Muscle of back (tissue), 13 donors: ENCODE data around the gene PLGRKT. TPM values are rescaled to one million over a fixed set of nuclear protein-coding genes. Genes with fewer than 3 reads are reported as not detected.
"Not testable (repeated sequence)": the region's sequence is repeated elsewhere in the genome, so short reads cannot be mapped to it uniquely, and the experiment has no call there.

ENCODE experiments used
- DNase-seq, 3 donors: peaks; one replicate each; pipeline versions ENCODE4 v3.0.0 to v3.0.0-alpha.2; 2013
- long read RNA-seq, 9 donors: transcript quantifications; one replicate each; lab custom pipeline, GENCODE V29; 2026
- polyA plus RNA-seq, 10 donors: library from polyadenylated mRNA; unstranded; fragments of 120-200 nt; gene quantifications; one replicate each; pipeline ENCODE4 v1.2.1, GENCODE V29; 2013; ENCODE audit not compliant: insufficient read length in 10 of 10

The PLGRKT gene
- 10 to 100 TPM; 26.3 to 35.3 (median 33.2) TPM for polyA plus RNA-seq
- long read RNA-seq, donor 1, transcript PLGRKT-201 (6 exons, 932 nt): major isoform, 13 of 13 reads
- long read RNA-seq, donor 1, partial matches to known transcripts: 0 of 13 reads
- long read RNA-seq, donor 1, other reads (novel, unspliced or antisense): 0 of 13 reads
- long read RNA-seq, donor 2, transcript PLGRKT-201 (6 exons, 932 nt): major isoform, 11 of 11 reads
- long read RNA-seq, donor 2, partial matches to known transcripts: 0 of 11 reads
- long read RNA-seq, donor 2, other reads (novel, unspliced or antisense): 0 of 11 reads
- long read RNA-seq, donor 3: 0 reads
- long read RNA-seq, donor 4, transcript PLGRKT-201 (6 exons, 932 nt): major isoform, 14 of 14 reads
- long read RNA-seq, donor 4, partial matches to known transcripts: 0 of 14 reads
- long read RNA-seq, donor 4, other reads (novel, unspliced or antisense): 0 of 14 reads
- long read RNA-seq, donor 5, transcript PLGRKT-201 (6 exons, 932 nt): major isoform, 12 of 12 reads
- long read RNA-seq, donor 5, partial matches to known transcripts: 0 of 12 reads
- long read RNA-seq, donor 5, other reads (novel, unspliced or antisense): 0 of 12 reads
- long read RNA-seq, donor 6, transcript PLGRKT-201 (6 exons, 932 nt): major isoform, 13 of 13 reads
- long read RNA-seq, donor 6, partial matches to known transcripts: 0 of 13 reads
- long read RNA-seq, donor 6, other reads (novel, unspliced or antisense): 0 of 13 reads
- long read RNA-seq, donor 7, transcript PLGRKT-201 (6 exons, 932 nt): major isoform, 13 of 13 reads
- long read RNA-seq, donor 7, partial matches to known transcripts: 0 of 13 reads
- long read RNA-seq, donor 7, other reads (novel, unspliced or antisense): 0 of 13 reads
- long read RNA-seq, donor 8, transcript PLGRKT-201 (6 exons, 932 nt): major isoform, 5 of 5 reads
- long read RNA-seq, donor 8, partial matches to known transcripts: 0 of 5 reads
- long read RNA-seq, donor 8, other reads (novel, unspliced or antisense): 0 of 5 reads
- long read RNA-seq, donor 9, transcript PLGRKT-201 (6 exons, 932 nt): major isoform, 6 of 6 reads
- long read RNA-seq, donor 9, partial matches to known transcripts: 0 of 6 reads
- long read RNA-seq, donor 9, other reads (novel, unspliced or antisense): 0 of 6 reads

GRCh38 chr9:5437254-5438216 is at the start of gene PLGRKT:
PLGRKT (minus strand) TSS chr9:5437925; CDS start chr9:5431977, 5,948 bp downstream.
- DNase-seq: peak; percentile 94 to 98 (median 96)

GRCh38 chr9:5486988-5487387 is 49.3 kb upstream of the PLGRKT start:
- no peak for DNase-seq

- DNase-seq: no peak
These were observed 47.8 kb upstream of the PLGRKT start for GRCh38 chr9:5485378-5486085.

- no peak for DNase-seq
These were observed 45.6 kb upstream of the PLGRKT start for GRCh38 chr9:5483306-5483705.

GRCh38 chr9:5482194-5482593 is 44.5 kb upstream of the PLGRKT start:
- no peak for DNase-seq

- DNase-seq: no peak
These were observed 43.8 kb upstream of the PLGRKT start for GRCh38 chr9:5481322-5482040.

GRCh38 chr9:5480919-5481318 is 43.2 kb upstream of the PLGRKT start:
- no peak for DNase-seq

- DNase-seq: no peak
These were observed 42.4 kb upstream of the PLGRKT start for GRCh38 chr9:5479994-5480694.

- no peak for DNase-seq
These were observed 40.5 kb upstream of the PLGRKT start for GRCh38 chr9:5478206-5478605.

- DNase-seq: not testable (repeated sequence)
These were observed 37.9 kb upstream of the PLGRKT start for GRCh38 chr9:5475611-5476010.

- no peak for DNase-seq
These were observed 33.1 kb upstream of the PLGRKT start for GRCh38 chr9:5470816-5471215.

GRCh38 chr9:5470122-5470521 is 32.4 kb upstream of the PLGRKT start:
- DNase-seq: no peak

- peak in 2 of 3 donors; percentile 17 to 26 for DNase-seq
These were observed 31.1 kb upstream of the PLGRKT start for GRCh38 chr9:5468850-5469249.

GRCh38 chr9:5466766-5467165 is 29.0 kb upstream of the PLGRKT start:
- no peak for DNase-seq

GRCh38 chr9:5466005-5466404 is 28.3 kb upstream of the PLGRKT start:
- DNase-seq: no peak

- not testable (repeated sequence) for DNase-seq
These were observed 27.2 kb upstream of the PLGRKT start for GRCh38 chr9:5464831-5465330.

GRCh38 chr9:5460157-5460556 is 22.4 kb upstream of the PLGRKT start:
- DNase-seq: no peak

GRCh38 chr9:5459289-5459829 is 21.6 kb upstream of the PLGRKT start:
- DNase-seq: no peak
